Transverse colon (tissue), 4 donors: Measurements from ENCODE around the gene KCNK17. TPM values are rescaled to one million over a fixed set of nuclear protein-coding genes. Genes with fewer than 3 reads are reported as not detected.

Source experiments
- DNase-seq: peaks from one replicate; pipeline ENCODE4 v3.0.0-alpha.2; 2019
- H3K27ac ChIP-seq, 4 donors: fragments of 200-600 bp; sonication (generic); 2 replicates each; pipeline ENCODE4 v1.5.1; 2016 to 2018; ENCODE audit warnings: inconsistent platforms in 4 of 4
- H3K27me3 ChIP-seq: fragments of 200-600 bp; sonication (generic); 2 replicates; pipeline ENCODE4 v1.5.1; 2017; ENCODE audit warnings: inconsistent platforms
- H3K36me3 ChIP-seq, 4 donors: fragments of 200-600 bp; sonication (generic); 2 replicates each; pipeline ENCODE4 v1.5.1; 2017 to 2019; ENCODE audit warnings: inconsistent platforms in 4 of 4
- H3K4me1 ChIP-seq, 4 donors: fragments of 200-600 bp; sonication (generic); 2 replicates each; pipeline ENCODE4 v1.5.1; 2017 to 2020; ENCODE audit warnings: inconsistent platforms in 4 of 4
- H3K4me3 ChIP-seq, 4 donors: fragments of 200-600 bp; sonication (generic); 1 replicate in 1 of 4; 2 replicates in 3 of 4; pipeline versions ENCODE4 v1.5.1 to v1.6.1; 2017 to 2019; ENCODE audit warnings: inconsistent platforms in 4 of 4
- H3K9me3 ChIP-seq, 2 donors: fragments of 200-600 bp; sonication (generic); 2 replicates each; pipeline ENCODE4 v1.5.1; 2017 to 2019; ENCODE audit warnings: inconsistent platforms in 2 of 2
- CTCF ChIP-seq, 5 experiments: fragments of 200-600 bp in 3 of 5; fragments of 450-650 bp in 2 of 5; sonication (generic) in 3 of 5; IDR thresholded peaks; 1 replicate in 2 of 5; 2 replicates in 3 of 5; pipeline ENCODE4 v1.5.1; 2016 to 2017; ENCODE audit warnings: antibody characterized with exemption in 5 of 5, inconsistent platforms in 3 of 5, mild to moderate bottlenecking in 2 of 5, moderate library complexity in 1 of 5
- EP300 ChIP-seq: sonication (generic); formaldehyde crosslinking; IDR thresholded peaks from one replicate; pipeline ENCODE4 v1.6.1; 2017; ENCODE audit warnings: antibody characterized with exemption, low read depth
- POLR2A ChIP-seq: fragments of 450-650 bp; IDR thresholded peaks from one replicate; pipeline ENCODE4 v1.6.1; 2016; ENCODE audit warnings: antibody characterized with exemption, mild to moderate bottlenecking, moderate library complexity
- POLR2AphosphoS5 ChIP-seq, 3 donors: sonication (generic); formaldehyde crosslinking; IDR thresholded peaks; one replicate each; pipeline ENCODE4 v1.6.1; 2016; ENCODE audit warnings: antibody characterized with exemption in 3 of 3
- WGBS, 2 donors: methylation state at CpG; one replicate each; pipeline ENCODE4 v1.1.5; 2018; ENCODE audit warnings: low coverage in 1 of 2; 5-methylcytosine and 5-hydroxymethylcytosine counted together
- in situ Hi-C, 4 donors: fragments of 200-750 bp; cut with MboI; loops; one replicate each; pipeline versions ENCODE4 v1.15.0 to v1.15.1; 2017; ENCODE audit warnings: low sequenced_read_pairs in 3 of 4, low pct_ligation_motif_present in 1 of 4, low pct_unique_long_range_greater_than_20kb in 1 of 4
- intact Hi-C: fragments of 100-400 bp; cut with DNase I; formaldehyde crosslinking; loops from one replicate; pipeline ENCODE4 v1.15.1; 2023; ENCODE audit warnings: low total_unique reads
- total RNA-seq, 4 donors: library from RNA; depleted of rRNA; stranded (reverse); fragments of >200 nt; gene quantifications; one replicate each; pipeline ENCODE4 v1.1.0, GENCODE V29; 2016

Gene KCNK17
- total RNA-seq, 4 donors from 2014 or later, result 0.96 TPM; not detected in 3

DNA sequence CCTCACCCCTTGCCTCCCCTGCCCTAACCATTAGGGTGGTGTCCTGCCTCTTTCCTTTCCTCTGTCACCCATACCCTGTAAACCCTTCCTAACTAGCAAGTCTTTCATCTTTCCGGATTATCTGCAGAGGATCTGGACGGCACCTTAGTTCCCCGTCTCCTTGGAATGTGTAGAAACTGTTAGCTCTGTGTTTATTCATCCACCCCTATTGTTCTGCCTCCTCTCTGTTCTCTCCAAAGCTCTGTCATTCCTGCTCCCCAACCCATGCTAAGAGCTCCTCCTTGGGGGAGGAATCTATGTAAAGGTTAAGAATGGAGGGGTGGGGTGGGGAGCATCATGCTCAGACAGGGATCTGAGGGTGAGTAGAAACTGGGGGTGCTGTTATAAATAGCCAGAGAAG, 45.5 kb downstream of the KCNK17 start:
- DNase-seq, result no peak
- TF ChIP-seq CTCF (IDR thresholded peaks at IDR 0.05), result no peak
- no peak for TF ChIP-seq POLR2AphosphoS5 (IDR thresholded peaks at IDR 0.05)
- TF ChIP-seq EP300, result no peak
- no peak for TF ChIP-seq POLR2A
- Histone ChIP-seq H3K9me3 (no peaks in the 10 kb centered on the region), H3K27me3 (no peaks in the 10 kb centered on the region), H3K36me3 (no peaks in the 10 kb centered on the region), H3K27ac (no peak overlapping the region), H3K4me3 (no peak overlapping the region), H3K4me1 (peaks cover 6 to 32% (median 10%) of the 10 kb centered on the region in 4 donors)
- in situ Hi-C loops, result no loop called here
- intact Hi-C loops, result no loop called here
- 70% methylated on average over 3 of the region's 3 CpGs; no CpG with 5 or more reads in 1 of the 2 donors for WGBS, 2 donors

DNA sequence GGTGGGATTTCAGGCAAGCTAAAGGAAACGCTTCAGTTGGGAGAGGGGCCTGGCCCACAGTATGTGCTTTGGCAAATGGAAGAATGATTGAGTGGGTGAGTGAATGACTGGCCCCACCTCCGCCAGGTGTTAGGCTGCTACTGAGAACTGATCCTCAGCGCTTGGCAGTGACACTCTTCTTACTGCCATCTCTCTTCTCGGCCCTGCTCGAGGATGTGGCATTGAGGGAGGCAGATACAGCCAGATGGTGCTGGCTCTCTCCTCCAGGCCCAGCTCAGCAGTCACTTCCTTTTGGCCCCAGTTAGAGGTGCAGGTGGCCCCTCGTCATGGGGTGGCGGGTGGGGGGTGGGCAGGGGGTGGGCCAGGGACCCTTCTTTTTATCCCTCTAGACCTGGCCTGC, 46.0 kb downstream of the KCNK17 start:
- H3K27me3 ChIP-seq, result no peaks in the 10 kb centered on the region
- no peak for DNase-seq
- peaks cover 6 to 34% (median 10%) of the 10 kb centered on the region in 4 donors for H3K4me1 ChIP-seq
- no peaks in the 10 kb centered on the region for H3K36me3 ChIP-seq
- no peak for TF ChIP-seq POLR2AphosphoS5 (IDR thresholded peaks at IDR 0.05)
- TF ChIP-seq EP300, result no peak
- TF ChIP-seq POLR2A, result no peak
- no peak for TF ChIP-seq CTCF (IDR thresholded peaks at IDR 0.05)
- no peaks in the 10 kb centered on the region for H3K9me3 ChIP-seq
- H3K27ac ChIP-seq, result no peak overlapping the region
- intact Hi-C loops, result no loop called here
- no peak overlapping the region for H3K4me3 ChIP-seq
- in situ Hi-C loops, result no loop called here
- 77 to 95% methylated on average over 4 to 7 of the region's 7 CpGs for WGBS, 2 donors

DNA sequence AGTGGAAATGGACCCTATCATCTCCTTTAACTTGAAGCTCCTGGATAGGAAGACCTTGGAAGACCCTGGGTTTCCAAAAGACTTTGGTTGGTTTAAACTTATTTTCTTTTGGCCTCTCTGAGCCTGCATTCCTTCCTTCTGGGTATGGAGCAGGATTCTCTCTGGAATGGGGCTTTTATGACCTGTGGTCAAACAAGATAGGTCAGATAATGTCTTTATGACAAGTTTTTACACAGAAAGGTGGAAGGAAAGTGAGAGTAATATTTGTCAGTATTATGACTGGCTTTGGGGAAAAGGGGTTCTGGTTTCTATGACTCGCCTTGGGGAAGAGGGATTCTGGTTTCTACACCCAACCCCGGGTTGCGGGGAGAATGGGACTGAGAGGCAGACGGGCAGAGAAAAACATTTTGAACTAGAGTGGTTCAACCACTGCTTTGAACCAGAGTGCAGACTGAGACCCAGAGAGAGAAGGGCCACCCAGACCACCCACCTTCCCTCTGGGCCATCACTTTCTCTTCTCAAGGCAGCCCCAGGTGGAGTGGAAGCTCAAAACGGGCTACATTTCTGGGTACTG, 47.4 kb downstream of the KCNK17 start:
- Histone ChIP-seq H3K27me3 (no peaks in the 10 kb centered on the region), H3K4me1 (peaks cover 6 to 36% (median 10%) of the 10 kb centered on the region in 4 donors), H3K4me3 (no peak overlapping the region), H3K9me3 (no peaks in the 10 kb centered on the region), H3K27ac (peak overlapping the region; percentile 63 to 71 (median 64)), H3K36me3 (no peaks in the 10 kb centered on the region)
- no peak for DNase-seq
- intact Hi-C loops (no loop called here), in situ Hi-C loops (no loop called here)
- no peak for TF ChIP-seq POLR2AphosphoS5 (IDR thresholded peaks at IDR 0.05)
- no peak for TF ChIP-seq POLR2A
- no peak for TF ChIP-seq CTCF (IDR thresholded peaks at IDR 0.05)
- no peak for TF ChIP-seq EP300
- 41 to 43% methylated on average over 1 to 5 of the region's 5 CpGs for WGBS, 2 donors

GRCh38 chr6:39266375-39266774, 47.8 kb downstream of the KCNK17 start:
- Histone ChIP-seq H3K27me3 (no peaks in the 10 kb centered on the region), H3K4me1 (peaks cover 6 to 36% (median 10%) of the 10 kb centered on the region in 4 donors), H3K9me3 (no peaks in the 10 kb centered on the region), H3K36me3 (no peaks in the 10 kb centered on the region), H3K27ac (peak overlapping the region; percentile 63 to 71 (median 64)), H3K4me3 (no peak overlapping the region)
- TF ChIP-seq POLR2A (no peak), CTCF (IDR thresholded peaks at IDR 0.05) (peak in 1 of 5 experiments; percentile 13), EP300 (no peak), POLR2AphosphoS5 (IDR thresholded peaks at IDR 0.05) (peak in 1 of 3 donors; percentile 60)
- DNase-seq, result peak; percentile 44
- in situ Hi-C loops (no loop called here), intact Hi-C loops (no loop called here)
- WGBS, 2 donors, result 50 to 74% methylated on average over 2 of the region's 2 CpGs
